C4-2B (cell line): ENCODE measurements around the gene GTF2A1.

Experiments used
- H3K27ac ChIP-seq: fragments of 450-650 bp; 2 replicates; pipeline ENCODE4 v1.5.1; 2017
- CTCF ChIP-seq: fragments of 450-650 bp; conservative IDR thresholded peaks from 2 replicates; pipeline ENCODE4 v1.5.1; 2017; ENCODE audit warnings: mild to moderate bottlenecking
- ZFX ChIP-seq: fragments of 450-650 bp; IDR thresholded peaks from 2 replicates; pipeline ENCODE4 v1.6.1; 2017

GTF2A1 gene

GRCh38 chr14:81169267-81169666 lies 51.5 kb downstream of the GTF2A1 start:
- TF ChIP-seq CTCF (no peak), ZFX (no peak)
- H3K27ac ChIP-seq: peak overlapping the region; percentile 86

- no peak overlapping the region for H3K27ac ChIP-seq
- TF ChIP-seq ZFX (no peak), CTCF (no peak)
These were observed 54.6 kb downstream of the GTF2A1 start for GRCh38 chr14:81166121-81166520.

GRCh38 chr14:81165188-81165587 lies 55.6 kb downstream of the GTF2A1 start:
- TF ChIP-seq CTCF: no peak
- no peak for TF ChIP-seq ZFX
- H3K27ac ChIP-seq: no peak overlapping the region

- H3K27ac ChIP-seq: no peak overlapping the region
- TF ChIP-seq CTCF (peak; percentile 82), ZFX (no peak)
These were observed 56.5 kb downstream of the GTF2A1 start for GRCh38 chr14:81164167-81164774.

GRCh38 chr14:81162941-81163340 lies 57.8 kb downstream of the GTF2A1 start:
- no peak overlapping the region for H3K27ac ChIP-seq
- no peak for TF ChIP-seq ZFX
- TF ChIP-seq CTCF: no peak

- no peak overlapping the region for H3K27ac ChIP-seq
- TF ChIP-seq CTCF: no peak
- no peak for TF ChIP-seq ZFX
These were observed 59.0 kb downstream of the GTF2A1 start for GRCh38 chr14:81161749-81162148.

GRCh38 chr14:81161088-81161487 lies 59.7 kb downstream of the GTF2A1 start:
- no peak overlapping the region for H3K27ac ChIP-seq
- TF ChIP-seq CTCF: no peak
- TF ChIP-seq ZFX: no peak
